Astrocyte of the spinal cord (primary cell): Measurements from ENCODE around the gene DHX58.
A peak's percentile ranks its signal among the peaks of the same experiment; 100 is the strongest.

Experiments
- DNase-seq: peaks from one replicate; pipeline ENCODE4 v3.0.0; 2011; ENCODE audit warnings: low read depth, low spot score
- H3K4me3 ChIP-seq: 2 replicates; pipeline ENCODE4 v1.5.1; 2011; ENCODE audit warnings: low read depth, mild to moderate bottlenecking, low read length, moderate library complexity
- in situ Hi-C: cut with HindIII; loops from 2 replicates; pipeline ENCODE4 v1.10.0; 2017; ENCODE audit warnings: low sequenced_read_pairs
- TF ChIP-seq, protein P1 (sequence below): IDR thresholded peaks from 2 replicates; pipeline ENCODE4 v1.5.1; 2012; ENCODE audit warnings: low read depth, mild to moderate bottlenecking, low read length, inconsistent platforms

The DHX58 gene

DNA sequence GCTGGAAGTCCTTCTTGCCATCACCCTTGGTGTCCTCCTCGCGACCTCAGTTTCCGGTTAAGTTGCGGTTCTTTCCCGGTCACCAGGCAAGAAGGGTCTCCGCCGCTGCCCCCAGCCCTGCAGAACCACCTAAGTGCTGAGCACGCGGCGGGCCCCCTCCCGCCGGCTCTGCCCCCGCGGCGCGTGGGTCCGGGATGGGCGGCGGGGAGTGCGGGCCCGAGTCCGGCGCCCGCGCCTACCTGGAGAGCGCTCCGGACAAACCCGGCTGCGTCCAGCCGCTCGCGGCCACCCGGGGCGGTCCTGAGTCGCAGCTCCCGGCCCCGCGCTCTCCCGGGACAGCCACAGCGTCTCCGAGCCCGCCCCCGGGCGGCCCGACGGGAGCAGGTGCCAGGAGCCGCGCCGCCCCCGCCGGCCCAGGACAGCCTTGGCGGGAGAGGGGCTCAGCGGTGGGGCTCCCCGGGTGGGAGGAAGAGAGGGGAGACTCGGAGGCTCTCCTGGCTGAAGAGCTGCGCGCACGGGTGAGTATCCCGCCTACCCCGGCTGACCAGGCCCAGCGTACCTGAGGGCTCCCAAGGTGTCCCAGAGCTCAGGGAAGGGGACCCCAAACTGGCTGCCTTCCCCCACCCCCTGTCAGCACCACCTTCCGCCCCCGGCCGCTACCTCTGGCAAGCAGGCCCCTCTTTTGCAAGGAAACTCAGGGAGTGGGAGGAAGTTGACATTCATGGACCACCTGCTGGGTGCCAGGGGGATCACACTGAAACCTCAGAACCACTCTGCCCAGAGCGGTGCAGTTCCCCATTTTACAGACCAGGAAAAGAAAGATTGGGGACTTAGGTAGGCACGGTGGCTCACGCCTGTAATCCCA is 40.0 kb downstream of the DHX58 start:
- in situ Hi-C loops: no loop called here
- H3K4me3 ChIP-seq: no peak overlapping the region
- DNase-seq: no peak
- TF ChIP-seq, protein P1, sequence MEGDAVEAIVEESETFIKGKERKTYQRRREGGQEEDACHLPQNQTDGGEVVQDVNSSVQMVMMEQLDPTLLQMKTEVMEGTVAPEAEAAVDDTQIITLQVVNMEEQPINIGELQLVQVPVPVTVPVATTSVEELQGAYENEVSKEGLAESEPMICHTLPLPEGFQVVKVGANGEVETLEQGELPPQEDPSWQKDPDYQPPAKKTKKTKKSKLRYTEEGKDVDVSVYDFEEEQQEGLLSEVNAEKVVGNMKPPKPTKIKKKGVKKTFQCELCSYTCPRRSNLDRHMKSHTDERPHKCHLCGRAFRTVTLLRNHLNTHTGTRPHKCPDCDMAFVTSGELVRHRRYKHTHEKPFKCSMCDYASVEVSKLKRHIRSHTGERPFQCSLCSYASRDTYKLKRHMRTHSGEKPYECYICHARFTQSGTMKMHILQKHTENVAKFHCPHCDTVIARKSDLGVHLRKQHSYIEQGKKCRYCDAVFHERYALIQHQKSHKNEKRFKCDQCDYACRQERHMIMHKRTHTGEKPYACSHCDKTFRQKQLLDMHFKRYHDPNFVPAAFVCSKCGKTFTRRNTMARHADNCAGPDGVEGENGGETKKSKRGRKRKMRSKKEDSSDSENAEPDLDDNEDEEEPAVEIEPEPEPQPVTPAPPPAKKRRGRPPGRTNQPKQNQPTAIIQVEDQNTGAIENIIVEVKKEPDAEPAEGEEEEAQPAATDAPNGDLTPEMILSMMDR: no peak

DNA sequence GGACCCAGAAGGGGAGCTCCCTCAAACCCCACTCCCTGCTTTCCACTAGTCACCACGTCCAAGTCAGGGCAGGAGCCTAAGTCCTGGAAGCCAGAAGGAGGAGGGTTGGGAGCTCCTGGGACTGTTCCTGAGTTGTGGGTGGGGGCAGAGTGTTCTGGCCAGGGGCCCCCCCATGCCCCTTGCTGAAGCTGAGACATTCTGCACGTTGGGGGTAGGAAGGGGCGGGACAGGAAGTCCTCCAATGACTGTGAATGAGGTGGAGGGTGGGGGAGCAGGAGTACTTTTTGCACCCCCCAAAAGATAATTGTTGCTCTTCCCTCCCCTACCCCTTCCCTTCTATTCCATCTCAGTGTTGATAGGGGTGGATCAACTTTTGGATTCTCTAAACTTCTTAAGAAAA is 40.7 kb downstream of the DHX58 start:
- TF ChIP-seq, protein P1: no peak
- in situ Hi-C loops: no loop called here
- H3K4me3 ChIP-seq: no peak overlapping the region
- no peak for DNase-seq

DNA sequence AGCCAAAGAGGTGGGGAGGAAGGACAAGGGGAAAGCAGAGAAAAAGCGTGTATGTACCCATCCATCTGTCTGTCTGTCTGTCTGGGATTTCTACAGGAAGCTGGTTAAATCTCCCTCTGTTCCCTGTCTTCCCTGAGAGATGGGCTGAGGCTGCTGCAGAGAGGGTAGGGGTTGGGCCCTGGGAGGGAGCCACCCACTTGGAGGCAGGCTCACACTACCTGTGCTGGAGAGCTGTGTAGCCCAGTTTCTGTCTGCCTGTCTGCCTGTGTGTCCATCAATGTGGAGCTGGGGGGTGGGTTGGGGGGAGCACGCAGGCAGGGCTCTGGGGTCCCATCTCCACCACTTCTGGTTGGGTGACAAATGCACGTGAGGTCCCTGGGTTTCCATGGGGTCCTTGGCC is 43.5 kb downstream of the DHX58 start:
- in situ Hi-C loops: no loop called here
- TF ChIP-seq, protein P1: no peak
- no peak for DNase-seq
- H3K4me3 ChIP-seq: no peak overlapping the region

DNA sequence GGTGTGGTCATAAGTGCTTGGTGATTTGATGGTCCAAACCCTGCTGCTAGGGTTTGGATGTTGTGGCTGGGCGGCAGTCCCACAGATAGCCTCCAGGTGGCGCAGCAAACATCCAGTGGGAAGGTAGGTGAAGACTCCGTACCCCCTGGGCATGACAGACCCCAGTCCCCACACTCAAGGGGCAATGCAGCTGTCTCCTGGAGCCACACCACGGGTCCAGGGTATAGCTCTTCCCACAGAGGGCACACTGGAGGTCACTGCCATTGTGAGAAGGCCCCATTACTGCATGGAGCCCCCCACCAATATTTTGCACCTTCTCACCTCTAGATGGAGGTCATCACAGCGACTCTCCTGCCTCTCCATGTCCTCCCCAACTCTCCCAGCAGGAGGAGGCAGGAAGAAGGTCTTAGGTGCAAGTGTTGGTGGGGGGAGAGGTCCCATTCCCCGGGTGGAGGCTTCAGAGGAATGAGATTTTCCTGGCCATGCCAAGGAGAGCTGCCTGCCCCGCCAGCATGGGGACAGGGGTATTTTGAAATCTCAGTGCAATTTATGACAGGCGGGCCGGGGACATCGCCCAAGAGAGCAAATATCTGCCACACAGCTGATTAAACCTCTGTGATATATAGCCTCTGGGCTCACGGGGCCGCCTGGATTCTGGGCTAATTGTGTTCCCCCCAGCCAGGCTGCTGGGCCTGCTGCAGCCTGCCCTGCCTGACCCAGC is 45.0 kb downstream of the DHX58 start:
- peak; percentile 26 for DNase-seq
- H3K4me3 ChIP-seq: no peak overlapping the region
- TF ChIP-seq, protein P1: peak; percentile 95
- in situ Hi-C loops: no loop called here

DNA sequence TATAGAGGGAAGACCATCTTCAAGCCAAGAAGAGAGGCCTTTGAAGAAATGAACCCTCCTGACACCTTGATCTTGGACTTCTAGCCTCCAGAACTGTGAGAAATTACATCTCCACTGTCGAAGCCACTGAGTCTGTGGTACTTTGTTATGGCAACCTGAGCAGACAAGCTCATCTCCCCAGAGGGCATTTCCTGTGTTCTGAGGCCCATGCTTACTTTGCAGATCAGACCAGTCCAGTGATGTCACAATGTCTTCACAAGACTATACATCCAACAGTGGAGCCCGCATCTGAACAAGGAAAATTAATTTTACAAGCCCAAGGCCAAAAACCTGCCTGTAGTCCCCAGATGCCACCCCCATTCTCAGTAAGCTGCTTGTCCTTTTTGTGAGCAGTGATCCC is 47.3 kb downstream of the DHX58 start:
- no peak overlapping the region for H3K4me3 ChIP-seq
- TF ChIP-seq, protein P1: no peak
- peak; percentile 3 for DNase-seq
- in situ Hi-C loops: no loop called here

DNA sequence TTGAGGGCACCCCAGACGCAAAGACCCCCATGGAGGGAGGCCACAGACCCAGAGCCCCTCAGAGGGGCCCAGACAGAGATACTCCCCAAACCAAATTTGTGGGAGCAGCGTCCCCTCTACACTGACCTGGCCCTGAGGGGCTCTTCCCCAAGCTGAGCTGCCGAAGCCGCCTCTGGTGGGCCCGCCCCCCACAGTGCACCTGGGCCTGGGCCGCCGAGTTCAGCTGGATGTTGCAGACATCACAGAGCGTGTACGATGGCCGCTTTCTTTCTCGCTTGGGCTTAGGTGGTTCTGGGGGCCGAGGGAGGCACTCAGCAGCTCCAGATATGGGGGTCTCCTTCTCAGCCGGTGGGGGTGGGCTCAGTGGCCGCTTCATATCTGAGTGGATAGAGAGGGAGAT is 49.8 kb downstream of the DHX58 start:
- H3K4me3 ChIP-seq: no peak overlapping the region
- TF ChIP-seq, protein P1: no peak
- in situ Hi-C loops: no loop called here
- no peak for DNase-seq
